HEK293 (cell line): ENCODE results near the gene LRP5.

Source experiments
- BCL11B ChIP-seq: fragments of 450-650 bp; formaldehyde crosslinking; IDR thresholded peaks from 2 replicates; pipeline ENCODE4 v1.5.1; 2016; ENCODE audit warnings: low read depth, missing biosample characterization, missing genetic modification characterization
- GLIS2 ChIP-seq: fragments of 450-650 bp; formaldehyde crosslinking; IDR thresholded peaks from 2 replicates; pipeline ENCODE4 v1.5.1; 2016; ENCODE audit warnings: missing biosample characterization, missing genetic modification characterization
- KLF17 ChIP-seq: fragments of 450-650 bp; formaldehyde crosslinking; IDR thresholded peaks from 2 replicates; pipeline ENCODE4 v1.5.1; 2016; ENCODE audit warnings: missing biosample characterization, missing genetic modification characterization
- KLF7 ChIP-seq: fragments of 450-650 bp; formaldehyde crosslinking; IDR thresholded peaks from 2 replicates; pipeline ENCODE4 v1.5.1; 2016; ENCODE audit warnings: missing biosample characterization, missing genetic modification characterization, borderline replicate concordance
- MZF1 ChIP-seq: fragments of 450-650 bp; formaldehyde crosslinking; IDR thresholded peaks from 2 replicates; pipeline ENCODE4 v1.5.1; 2017; ENCODE audit warnings: missing biosample characterization, missing genetic modification characterization, borderline replicate concordance
- PBX3 ChIP-seq: sonication (generic); formaldehyde crosslinking; IDR thresholded peaks from 2 replicates; pipeline ENCODE4 v1.8.1; 2022; ENCODE audit warnings: mild to moderate bottlenecking, moderate library complexity, missing genetic modification reagents
- PRDM10 ChIP-seq: fragments of 450-650 bp; formaldehyde crosslinking; IDR thresholded peaks from 2 replicates; pipeline ENCODE4 v1.5.1; 2016; ENCODE audit warnings: missing biosample characterization, missing genetic modification characterization
- SALL2 ChIP-seq: fragments of 450-650 bp; formaldehyde crosslinking; IDR thresholded peaks from 2 replicates; pipeline ENCODE4 v1.5.0; 2017; ENCODE audit warnings: missing biosample characterization, mild to moderate bottlenecking, missing genetic modification characterization, borderline replicate concordance
- SCRT1 ChIP-seq: fragments of 450-650 bp; formaldehyde crosslinking; IDR thresholded peaks from 2 replicates; pipeline ENCODE4 v1.5.1; 2016; ENCODE audit warnings: missing biosample characterization, missing genetic modification characterization, borderline replicate concordance
- YY1 ChIP-seq: fragments of 450-650 bp; formaldehyde crosslinking; IDR thresholded peaks from 2 replicates; pipeline ENCODE4 v1.5.1; 2018; ENCODE audit warnings: missing biosample characterization, missing genetic modification characterization
- YY2 ChIP-seq: fragments of 450-650 bp; formaldehyde crosslinking; IDR thresholded peaks from 2 replicates; pipeline ENCODE4 v1.5.1; 2016; ENCODE audit warnings: missing biosample characterization, missing genetic modification characterization
- ZBTB11 ChIP-seq: fragments of 450-650 bp; formaldehyde crosslinking; conservative IDR thresholded peaks from 2 replicates; pipeline ENCODE4 v1.5.1; 2016; ENCODE audit warnings: low read depth, missing biosample characterization, missing genetic modification characterization
- ZFHX2 ChIP-seq: fragments of 450-650 bp; formaldehyde crosslinking; conservative IDR thresholded peaks from 2 replicates; pipeline ENCODE4 v1.5.1; 2016; ENCODE audit warnings: missing biosample characterization, missing genetic modification characterization
- ZFP69B ChIP-seq: fragments of 450-650 bp; formaldehyde crosslinking; IDR thresholded peaks from 2 replicates; pipeline ENCODE4 v1.5.1; 2016; ENCODE audit warnings: missing biosample characterization, missing genetic modification characterization
- ZNF114 ChIP-seq: fragments of 450-650 bp; formaldehyde crosslinking; IDR thresholded peaks from 2 replicates; pipeline ENCODE4 v1.5.0; 2017; ENCODE audit warnings: missing biosample characterization, missing genetic modification characterization
- ZNF23 ChIP-seq: fragments of 450-650 bp; formaldehyde crosslinking; IDR thresholded peaks from 2 replicates; pipeline ENCODE4 v1.5.1; 2016; ENCODE audit warnings: missing biosample characterization, missing genetic modification characterization, borderline replicate concordance
- ZNF335 ChIP-seq: fragments of 450-650 bp; formaldehyde crosslinking; conservative IDR thresholded peaks from 2 replicates; pipeline ENCODE4 v1.5.1; 2016; ENCODE audit warnings: missing biosample characterization, missing genetic modification characterization
- ZNF394 ChIP-seq: fragments of 450-650 bp; formaldehyde crosslinking; IDR thresholded peaks from 2 replicates; pipeline ENCODE4 v1.5.1; 2016; ENCODE audit warnings: missing biosample characterization, missing genetic modification characterization, mild to moderate bottlenecking, moderate library complexity, borderline replicate concordance
- ZNF449 ChIP-seq: fragments of 450-650 bp; formaldehyde crosslinking; IDR thresholded peaks from 2 replicates; pipeline ENCODE4 v1.5.1; 2017; ENCODE audit warnings: missing biosample characterization, mild to moderate bottlenecking, missing genetic modification characterization, moderate library complexity
- ZNF600 ChIP-seq: fragments of 450-650 bp; formaldehyde crosslinking; IDR thresholded peaks from 2 replicates; pipeline ENCODE4 v1.5.1; 2016; ENCODE audit warnings: missing biosample characterization, missing genetic modification characterization
- ZNF654 ChIP-seq: fragments of 450-650 bp; formaldehyde crosslinking; IDR thresholded peaks from 2 replicates; pipeline ENCODE4 v1.5.1; 2016; ENCODE audit warnings: low read depth, missing biosample characterization, missing genetic modification characterization
- ZNF660 ChIP-seq: fragments of 450-650 bp; IDR thresholded peaks from 2 replicates; pipeline ENCODE4 v1.5.1; 2018; ENCODE audit warnings: missing biosample characterization, mild to moderate bottlenecking, missing genetic modification characterization
- ZNF664 ChIP-seq: fragments of 450-650 bp; formaldehyde crosslinking; IDR thresholded peaks from 2 replicates; pipeline ENCODE4 v1.5.1; 2016; ENCODE audit warnings: missing biosample characterization, missing genetic modification characterization
- ZNF677 ChIP-seq: fragments of 450-650 bp; IDR thresholded peaks from 2 replicates; pipeline ENCODE4 v1.5.0; 2018; ENCODE audit warnings: missing biosample characterization, mild to moderate bottlenecking, missing genetic modification characterization, moderate library complexity
- ZNF692 ChIP-seq: fragments of 450-650 bp; formaldehyde crosslinking; IDR thresholded peaks from 2 replicates; pipeline ENCODE4 v1.5.1; 2016; ENCODE audit warnings: missing biosample characterization, missing genetic modification characterization
- ZNF785 ChIP-seq: fragments of 450-650 bp; formaldehyde crosslinking; IDR thresholded peaks from 2 replicates; pipeline ENCODE4 v1.5.1; 2016; ENCODE audit warnings: missing biosample characterization, missing genetic modification characterization

LRP5 gene

GRCh38 chr11:68459886-68460740 is 147.7 kb downstream of the LRP5 start (continued):
- peak; percentile 89 for TF ChIP-seq PRDM10 (tag by site-specific recombination)
- TF ChIP-seq ZBTB11 (tag by site-specific recombination) = peak; percentile 31; the same call in 1 of the 2 replicates
- TF ChIP-seq YY2 (tag by site-specific recombination) = peak; percentile 22; the same call in 1 of the 2 replicates
- peak; percentile 71 for TF ChIP-seq GLIS2
- TF ChIP-seq MZF1 (tag by site-specific recombination) = peak; percentile 85
- peak; percentile 93 for TF ChIP-seq ZNF660 (tag by site-specific recombination)
- peak; percentile 55; the same call in 1 of the 2 replicates for TF ChIP-seq ZNF664 (tag by site-specific recombination)
- TF ChIP-seq ZNF692 (tag by site-specific recombination) = peak; percentile 74
- peak; percentile 64 for TF ChIP-seq ZFHX2
- TF ChIP-seq YY1 (tag by site-specific recombination) = peak; percentile 56
- TF ChIP-seq SCRT1 (tag by site-specific recombination) = peak; percentile 66; the same call in 1 of the 2 replicates
- no peak for TF ChIP-seq ZNF114 (tag by site-specific recombination)
- no peak for TF ChIP-seq ZNF23
- TF ChIP-seq ZNF785 (tag by site-specific recombination) = no peak
- TF ChIP-seq ZNF677 (tag by site-specific recombination) = no peak
- TF ChIP-seq ZNF654 (tag by site-specific recombination) = no peak
- peak; percentile 91 for TF ChIP-seq KLF17 (tag by site-specific recombination)
- TF ChIP-seq SALL2 (tag by site-specific recombination) = no peak
- peak; percentile 71; the same call in 1 of the 2 replicates for TF ChIP-seq KLF7 (tag by site-specific recombination)
- peak; percentile 72 for TF ChIP-seq ZNF335
- peak; percentile 91 for TF ChIP-seq ZNF394
- TF ChIP-seq BCL11B (tag by site-specific recombination) = peak; percentile 98
- TF ChIP-seq ZNF449 (tag by site-specific recombination) = peak; percentile 21; the same call in 1 of the 2 replicates
- TF ChIP-seq PBX3 (CRISPR knock-in tag) = no peak; the same call in 1 of the 2 replicates
- peak; percentile 66 for TF ChIP-seq ZNF600 (tag by site-specific recombination)
- 0 out of 2 replicates have a peak, but pooled peaks have one; percentile 33 for TF ChIP-seq ZFP69B (tag by site-specific recombination)
